Breast epithelium (tissue), 3 donors: Measurements from ENCODE around the gene CHCHD6.

Experiments used
- POLR2A ChIP-seq: fragments of 450-650 bp; IDR thresholded peaks from one replicate; pipeline ENCODE4 v1.6.1; 2016; ENCODE audit warnings: antibody characterized with exemption, mild to moderate bottlenecking, moderate library complexity
- POLR2AphosphoS5 ChIP-seq, 3 donors: sonication (generic); formaldehyde crosslinking; IDR thresholded peaks; one replicate each; pipeline ENCODE4 v1.6.1; 2017; ENCODE audit warnings: antibody characterized with exemption in 3 of 3
- TF ChIP-seq, protein P1 (sequence below), 3 donors: fragments of 450-650 bp; IDR thresholded peaks; one replicate each; pipeline ENCODE4 v1.5.1; 2016 to 2017; ENCODE audit warnings: antibody characterized with exemption in 3 of 3, mild to moderate bottlenecking in 3 of 3, moderate library complexity in 3 of 3

DNA sequence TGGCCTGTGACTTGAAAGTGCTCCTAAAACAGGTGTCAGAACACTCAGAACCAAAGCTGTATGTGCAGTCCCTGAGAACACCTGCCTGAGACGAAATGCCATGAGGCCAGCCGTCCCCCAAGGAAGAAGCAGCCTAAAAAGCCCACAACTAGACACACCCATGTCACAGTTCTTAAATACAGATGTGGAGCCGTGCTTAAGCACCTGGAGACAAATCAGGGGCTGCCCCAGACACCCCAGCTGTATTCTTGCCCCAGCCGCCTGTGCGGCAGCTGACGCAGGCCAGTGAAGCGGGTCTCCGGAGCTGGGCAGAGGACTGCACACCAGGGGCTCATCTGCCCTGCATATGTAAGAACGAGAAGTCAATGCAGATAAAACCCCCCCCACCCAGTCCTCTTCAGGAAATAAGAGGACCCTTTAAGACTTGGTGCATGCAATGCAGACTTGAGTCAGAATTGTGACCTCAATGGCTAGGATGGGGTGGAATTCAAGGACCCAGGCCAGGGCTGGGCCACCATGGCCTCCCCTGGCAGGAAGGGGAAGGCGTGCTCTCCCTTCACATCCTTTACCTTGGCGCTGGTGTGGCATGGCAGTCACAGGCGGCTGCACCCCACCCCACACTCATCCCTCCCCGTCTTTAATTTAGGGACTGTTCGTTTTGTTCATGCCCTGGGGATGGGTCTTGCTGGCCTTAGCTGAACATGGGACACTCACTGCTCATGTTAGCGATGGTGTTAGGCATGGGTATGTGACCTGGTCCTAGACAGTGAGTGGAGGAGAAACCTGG lies 251.2 kb downstream of the CHCHD6 start:
- TF ChIP-seq, protein P1, sequence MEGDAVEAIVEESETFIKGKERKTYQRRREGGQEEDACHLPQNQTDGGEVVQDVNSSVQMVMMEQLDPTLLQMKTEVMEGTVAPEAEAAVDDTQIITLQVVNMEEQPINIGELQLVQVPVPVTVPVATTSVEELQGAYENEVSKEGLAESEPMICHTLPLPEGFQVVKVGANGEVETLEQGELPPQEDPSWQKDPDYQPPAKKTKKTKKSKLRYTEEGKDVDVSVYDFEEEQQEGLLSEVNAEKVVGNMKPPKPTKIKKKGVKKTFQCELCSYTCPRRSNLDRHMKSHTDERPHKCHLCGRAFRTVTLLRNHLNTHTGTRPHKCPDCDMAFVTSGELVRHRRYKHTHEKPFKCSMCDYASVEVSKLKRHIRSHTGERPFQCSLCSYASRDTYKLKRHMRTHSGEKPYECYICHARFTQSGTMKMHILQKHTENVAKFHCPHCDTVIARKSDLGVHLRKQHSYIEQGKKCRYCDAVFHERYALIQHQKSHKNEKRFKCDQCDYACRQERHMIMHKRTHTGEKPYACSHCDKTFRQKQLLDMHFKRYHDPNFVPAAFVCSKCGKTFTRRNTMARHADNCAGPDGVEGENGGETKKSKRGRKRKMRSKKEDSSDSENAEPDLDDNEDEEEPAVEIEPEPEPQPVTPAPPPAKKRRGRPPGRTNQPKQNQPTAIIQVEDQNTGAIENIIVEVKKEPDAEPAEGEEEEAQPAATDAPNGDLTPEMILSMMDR (IDR thresholded peaks at IDR 0.05), result no peak
- no peak for TF ChIP-seq POLR2AphosphoS5 (IDR thresholded peaks at IDR 0.05)
- TF ChIP-seq POLR2A, result no peak
